Liver (tissue), 9 donors: ENCODE results near the gene ST3GAL2. TPM values are rescaled to one million over a fixed set of nuclear protein-coding genes. Genes with fewer than 3 reads are reported as not detected.

Source experiments
- DNase-seq: peaks from one replicate; pipeline ENCODE4 v3.0.0-alpha.2; 2017; ENCODE audit warnings: low spot score
- H3K27ac ChIP-seq, 2 donors: one replicate each; pipeline ENCODE4 v1.7.0; 2013; ENCODE audit warnings: inconsistent platforms in 2 of 2, low read length in 2 of 2, control low read depth in 1 of 2, low read depth in 1 of 2, mild to moderate bottlenecking in 1 of 2
- H3K27me3 ChIP-seq, 4 donors: one replicate each; pipeline versions ENCODE4 v1.6.1 to v1.7.0; 2013; ENCODE audit warnings: low read length in 3 of 4, inconsistent platforms in 1 of 4, mild to moderate bottlenecking in 1 of 4, moderate library complexity in 1 of 4; ENCODE audit not compliant: control insufficient read depth in 4 of 4, insufficient read depth in 4 of 4
- H3K36me3 ChIP-seq, 4 donors: one replicate each; pipeline versions ENCODE4 v1.6.1 to v1.7.0; 2013; ENCODE audit warnings: low read length in 3 of 4, mild to moderate bottlenecking in 3 of 4, low read depth in 1 of 4, moderate library complexity in 1 of 4; ENCODE audit not compliant: control insufficient read depth in 4 of 4, insufficient read depth in 3 of 4
- H3K4me1 ChIP-seq, 4 donors: one replicate each; pipeline versions ENCODE4 v1.6.1 to v1.7.0; 2013; ENCODE audit warnings: low read length in 3 of 4, mild to moderate bottlenecking in 3 of 4, moderate library complexity in 1 of 4; ENCODE audit not compliant: control insufficient read depth in 4 of 4, insufficient read depth in 4 of 4
- H3K4me3 ChIP-seq, 3 donors: one replicate each; pipeline versions ENCODE4 v1.6.1 to v1.7.0; 2013; ENCODE audit warnings: low read length in 3 of 3, control low read depth in 1 of 3, low read depth in 1 of 3, mild to moderate bottlenecking in 1 of 3
- H3K9ac ChIP-seq, 2 donors: one replicate each; pipeline ENCODE4 v1.7.0; 2013; ENCODE audit warnings: low read length in 2 of 2, mild to moderate bottlenecking in 2 of 2, moderate library complexity in 2 of 2, control low read depth in 1 of 2, low read depth in 1 of 2
- H3K9me3 ChIP-seq, 4 donors: one replicate each; pipeline versions ENCODE4 v1.6.1 to v1.7.0; 2013; ENCODE audit warnings: low read length in 3 of 4; ENCODE audit not compliant: control insufficient read depth in 4 of 4
- ATF3 ChIP-seq: IDR thresholded peaks from 2 replicates; pipeline ENCODE4 v1.6.1; 2016; ENCODE audit warnings: antibody characterized with exemption
- EGR1 ChIP-seq, 2 donors: IDR thresholded peaks; 2 replicates each; pipeline ENCODE4 v1.6.1; 2016 to 2018; ENCODE audit warnings: antibody characterized with exemption in 2 of 2, low read depth in 2 of 2
- FOXA1 ChIP-seq: IDR thresholded peaks from 2 replicates; pipeline ENCODE4 v1.6.1; 2016; ENCODE audit warnings: antibody characterized with exemption
- FOXA2 ChIP-seq: IDR thresholded peaks from 2 replicates; pipeline ENCODE4 v1.6.1; 2016; ENCODE audit warnings: antibody characterized with exemption
- GABPA ChIP-seq, 2 donors: IDR thresholded peaks in 1 of 2; conservative IDR thresholded peaks in 1 of 2; 2 replicates each; pipeline ENCODE4 v1.6.1; 2016; ENCODE audit warnings: antibody characterized with exemption in 2 of 2, mild to moderate bottlenecking in 1 of 2, moderate library complexity in 1 of 2
- HNF4A ChIP-seq, 2 donors: conservative IDR thresholded peaks; 2 replicates each; pipeline ENCODE4 v1.6.1; 2016; ENCODE audit warnings: antibody characterized with exemption in 2 of 2, mild to moderate bottlenecking in 2 of 2
- HNF4G ChIP-seq: IDR thresholded peaks from 2 replicates; pipeline ENCODE4 v1.6.1; 2016; ENCODE audit warnings: antibody characterized with exemption
- JUND ChIP-seq, 2 donors: IDR thresholded peaks; 2 replicates each; pipeline ENCODE4 v1.6.1; 2016; ENCODE audit warnings: antibody characterized with exemption in 2 of 2
- NR2F2 ChIP-seq: IDR thresholded peaks from 2 replicates; pipeline ENCODE4 v1.6.1; 2016; ENCODE audit warnings: antibody characterized with exemption
- REST ChIP-seq: IDR thresholded peaks from 2 replicates; pipeline ENCODE4 v1.6.1; 2016; ENCODE audit warnings: antibody characterized with exemption, mild to moderate bottlenecking
- RXRA ChIP-seq, 2 donors: IDR thresholded peaks; 2 replicates each; pipeline ENCODE4 v1.6.1; 2017 to 2018; ENCODE audit warnings: antibody characterized with exemption in 2 of 2, mild to moderate bottlenecking in 1 of 2
- SP1 ChIP-seq: IDR thresholded peaks from 2 replicates; pipeline ENCODE4 v1.6.1; 2018; ENCODE audit warnings: antibody characterized with exemption, mild to moderate bottlenecking
- TAF1 ChIP-seq: conservative IDR thresholded peaks from 2 replicates; pipeline ENCODE4 v1.6.1; 2016; ENCODE audit warnings: antibody characterized with exemption, mild to moderate bottlenecking
- YY1 ChIP-seq: IDR thresholded peaks from 2 replicates; pipeline ENCODE4 v1.6.1; 2016; ENCODE audit warnings: antibody characterized with exemption, mild to moderate bottlenecking
- ZBTB33 ChIP-seq: IDR thresholded peaks from 2 replicates; pipeline ENCODE4 v1.6.1; 2016; ENCODE audit warnings: antibody characterized with exemption
- WGBS: extraction: QIAGEN DNeasy Blood & Tissue Kit; methylation state at CpG from one replicate; pipeline ENCODE4 v1.1.7; 2013; 5-methylcytosine and 5-hydroxymethylcytosine counted together
- polyA plus RNA-seq, 2 donors: library from polyadenylated mRNA; stranded (reverse) in 1 of 2; unstranded in 1 of 2; fragments of 200-250 nt in 1 of 2; fragments of >200 nt in 1 of 2; fragmentation: Nextera tagmentation in 1 of 2; extraction: Ambion mirVana in 1 of 2; gene quantifications; one replicate each; pipeline versions ENCODE4 v1.2.1 to v1.2.3, GENCODE V29; 2013 to 2015
- total RNA-seq, 2 donors: library from RNA; depleted of rRNA; stranded (reverse); fragments of >200 nt; gene quantifications; one replicate each; pipeline ENCODE4 v1.2.3, GENCODE V29; 2014
- TF ChIP-seq, protein P1 (sequence below): IDR thresholded peaks from 2 replicates; pipeline ENCODE4 v1.6.1; 2016; ENCODE audit warnings: antibody characterized with exemption
- donor health status: healthy.
- donor health status: healthy.
- donor health status: healthy.
- donor health status: healthy.
- donor health status: healthy.

The ST3GAL2 gene
- total and polyA plus RNA-seq, 4 donors = 3.9 to 53.1 (median 12.9) TPM

DNA sequence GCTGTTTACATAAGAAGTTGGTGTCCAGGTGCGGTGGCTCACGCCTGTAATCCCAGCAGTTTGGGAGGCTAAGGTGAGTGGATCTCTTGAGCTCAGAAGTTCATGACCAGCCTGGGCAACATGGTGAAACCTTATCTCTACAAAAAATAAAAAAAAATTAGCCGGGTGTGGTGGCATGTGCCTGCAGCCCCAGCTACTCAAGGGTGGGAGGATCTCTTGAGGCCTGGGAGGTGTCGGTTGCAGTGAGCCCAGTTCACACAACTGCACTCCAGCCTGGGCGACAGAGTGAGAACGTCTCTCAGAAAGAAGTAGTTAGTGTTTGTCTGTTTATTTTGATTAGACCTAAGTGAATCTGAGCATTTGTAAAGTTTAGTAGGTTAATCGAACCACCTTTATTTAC lies 79.3 kb downstream of the ST3GAL2 start:
- Histone ChIP-seq H3K27ac (no peak overlapping the region), H3K9me3 (no peaks in the 10 kb centered on the region), H3K27me3 (no peaks in the 10 kb centered on the region), H3K36me3 (peaks cover 24 to 80% (median 59%) of the 10 kb centered on the region in 4 donors), H3K9ac (no peak overlapping the region), H3K4me3 (no peak overlapping the region), H3K4me1 (no peaks in the 10 kb centered on the region)
- 94% methylated on average over 7 of the region's 7 CpGs for WGBS
- no peak for TF ChIP-seq HNF4A (conservative IDR thresholded peaks at IDR 0.05)
- TF ChIP-seq, protein P1, sequence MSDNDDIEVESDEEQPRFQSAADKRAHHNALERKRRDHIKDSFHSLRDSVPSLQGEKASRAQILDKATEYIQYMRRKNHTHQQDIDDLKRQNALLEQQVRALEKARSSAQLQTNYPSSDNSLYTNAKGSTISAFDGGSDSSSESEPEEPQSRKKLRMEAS = no peak
- TF ChIP-seq FOXA1 = no peak
- no peak for TF ChIP-seq NR2F2
- no peak for TF ChIP-seq SP1
- no peak for TF ChIP-seq YY1
- TF ChIP-seq REST = no peak
- TF ChIP-seq RXRA (IDR thresholded peaks at IDR 0.05) = no peak
- TF ChIP-seq FOXA2 = no peak
- TF ChIP-seq EGR1 (IDR thresholded peaks at IDR 0.05; ENCODE audit: low read depth in 2 of 2) = no peak
- no peak for TF ChIP-seq TAF1
- no peak for TF ChIP-seq JUND (IDR thresholded peaks at IDR 0.05)
- no peak for TF ChIP-seq GABPA (IDR thresholded peaks at IDR 0.05 in 1 of 2, conservative IDR thresholded peaks at IDR 0.05 in 1 of 2)
- no peak for TF ChIP-seq ZBTB33
- no peak for TF ChIP-seq ATF3
- TF ChIP-seq HNF4G = no peak
- DNase-seq = no peak

GRCh38 chr16:70349783-70350182 lies 89.1 kb downstream of the ST3GAL2 start:
- Histone ChIP-seq H3K9me3 (no peaks in the 10 kb centered on the region), H3K9ac (no peak overlapping the region), H3K27me3 (no peaks in the 10 kb centered on the region), H3K36me3 (peaks cover 3 to 21% (median 12%) of the 10 kb centered on the region in 4 donors), H3K27ac (no peak overlapping the region), H3K4me1 (peaks cover 3 to 26% (median 17%) of the 10 kb centered on the region in 4 donors), H3K4me3 (no peak overlapping the region)
- no peak for DNase-seq
- no peak for TF ChIP-seq FOXA2
- no peak for TF ChIP-seq SP1
- no peak for TF ChIP-seq RXRA (IDR thresholded peaks at IDR 0.05)
- no peak for TF ChIP-seq NR2F2
- TF ChIP-seq FOXA1 = no peak
- no peak for TF ChIP-seq ZBTB33
- TF ChIP-seq YY1 = no peak
- no peak for TF ChIP-seq EGR1 (IDR thresholded peaks at IDR 0.05; ENCODE audit: low read depth in 2 of 2)
- TF ChIP-seq ATF3 = no peak
- 94% methylated on average over 2 of the region's 2 CpGs for WGBS
